A549 (cell line): ENCODE results near the gene CCDC12. TPM values are rescaled to one million over a fixed set of nuclear protein-coding genes. Genes with fewer than 3 reads are reported as not detected.

ENCODE experiments used
- ATAC-seq, 2 experiments: fragments of 200-7000 bp in 1 of 2; fragments of >200 bp in 1 of 2; cut with Nextera tagmentation in 1 of 2; cut with Tn5 transposase in 1 of 2; 3 replicates each; pipeline versions ENCODE4 v1.8.0 to v1.9.1; 2018 to 2020; ENCODE audit warnings: mild to moderate bottlenecking in 1 of 2, moderate library complexity in 1 of 2
- CTCF ChIA-PET: fragments of 300-600 bp; sonication (Branson Sonifier 250); formaldehyde crosslinking; extraction: SDS; loops from one replicate; lab custom pipeline; 2021; ENCODE audit warnings: antibody characterized with exemption, inconsistent platforms; lab: Yijun Ruan, JAX
- POLR2A ChIA-PET: fragments of 350-600 bp; formaldehyde crosslinking; extraction: SDS; loops from one replicate; lab custom pipeline; 2021; ENCODE audit warnings: antibody characterized with exemption, inconsistent platforms; lab: Yijun Ruan, JAX
- DNase-seq, 2 experiments: peaks; one replicate each; pipeline versions ENCODE4 v3.0.0 to v3.0.0-alpha.2; 2011 to 2016; ENCODE audit warnings: low read depth in 1 of 2, low spot score in 1 of 2
- FAIRE-seq: peaks from 2 replicates; lab custom pipeline; 2011; peaks lifted over from hg19 to GRCh38; lab: Jason Lieb, UNC
- H3K27ac ChIP-seq, 2 experiments: fragments of >200 bp; sonication (Bioruptor Twin); formaldehyde crosslinking; 3 replicates each; pipeline ENCODE4 v1.5.1; 2016 to 2017
- H3K4me1 ChIP-seq: fragments of >200 bp; sonication (Bioruptor Twin); formaldehyde crosslinking; 3 replicates; pipeline ENCODE4 v1.6.1; 2016
- H3K4me2 ChIP-seq: fragments of >200 bp; sonication (Bioruptor Twin); formaldehyde crosslinking; 3 replicates; pipeline ENCODE4 v1.6.1; 2016
- H3K4me3 ChIP-seq: fragments of >200 bp; sonication (Bioruptor Twin); formaldehyde crosslinking; 3 replicates; pipeline ENCODE4 v1.5.1; 2016
- H3K9me3 ChIP-seq: fragments of >200 bp; sonication (Bioruptor Twin); formaldehyde crosslinking; 3 replicates; pipeline ENCODE4 v1.6.1; 2016
- ATOH8 ChIP-seq: fragments of 250-450 bp; sonication (Bioruptor Pico); IDR thresholded peaks from 2 replicates; pipeline ENCODE4 v1.5.0; 2020; ENCODE audit warnings: low read depth, mild to moderate bottlenecking, moderate library complexity
- CBX2 ChIP-seq: fragments of 200-600 bp; sonication (generic); IDR thresholded peaks from 2 replicates; pipeline ENCODE4 v1.6.1; 2016; ENCODE audit warnings: low read depth, mild to moderate bottlenecking, borderline replicate concordance
- CBX8 ChIP-seq: fragments of 200-600 bp; sonication (generic); IDR thresholded peaks from 2 replicates; pipeline ENCODE4 v1.6.1; 2016
- CHD2 ChIP-seq: fragments of 150-350 bp; IDR thresholded peaks from 2 replicates; pipeline ENCODE4 v1.6.1; 2014; ENCODE audit warnings: low read length; ENCODE audit not compliant: partially characterized antibody
- CTCF ChIP-seq: fragments of >200 bp; sonication (Bioruptor Twin); formaldehyde crosslinking; IDR thresholded peaks from 3 replicates; pipeline ENCODE4 v1.5.1; 2016
- FOSB ChIP-seq: fragments of 250-450 bp; sonication (Bioruptor Pico); IDR thresholded peaks from 2 replicates; pipeline ENCODE4 v1.5.0; 2020; ENCODE audit warnings: mild to moderate bottlenecking, moderate library complexity
- FOXS1 ChIP-seq: fragments of 250-450 bp; sonication (Bioruptor Pico); IDR thresholded peaks from 2 replicates; pipeline ENCODE4 v1.5.0; 2020; ENCODE audit warnings: mild to moderate bottlenecking, moderate library complexity
- HES2 ChIP-seq: fragments of >200 bp; sonication (Bioruptor Twin); formaldehyde crosslinking; IDR thresholded peaks from 2 replicates; pipeline ENCODE4 v1.6.1; 2016
- HOXA7 ChIP-seq: fragments of 250-450 bp; sonication (Bioruptor Pico); IDR thresholded peaks from 2 replicates; pipeline ENCODE4 v1.5.0; 2020; ENCODE audit warnings: mild to moderate bottlenecking, moderate library complexity
- JUN ChIP-seq, 2 experiments: fragments of >200 bp; sonication (Bioruptor Twin); formaldehyde crosslinking; IDR thresholded peaks; 2 replicates in 1 of 2; 3 replicates in 1 of 2; pipeline ENCODE4 v1.6.1; 2016 to 2017
- JUNB ChIP-seq: fragments of >200 bp; sonication (Bioruptor Twin); formaldehyde crosslinking; IDR thresholded peaks from 2 replicates; pipeline ENCODE4 v1.6.1; 2016
- MYC ChIP-seq: IDR thresholded peaks from 2 replicates; pipeline ENCODE4 v1.6.1; 2012; ENCODE audit warnings: mild to moderate bottlenecking, inconsistent platforms, low read length, improper control_type of control experiment, borderline replicate concordance
- NR3C1 ChIP-seq: fragments of >200 bp; sonication (Bioruptor Twin); formaldehyde crosslinking; IDR thresholded peaks from 3 replicates; pipeline ENCODE4 v1.6.1; 2017
- POLR2A ChIP-seq: IDR thresholded peaks from 2 replicates; pipeline ENCODE4 v1.6.1; 2012; ENCODE audit warnings: mild to moderate bottlenecking, low read length
- POLR2AphosphoS2 ChIP-seq: conservative IDR thresholded peaks from 2 replicates; pipeline ENCODE4 v1.6.1; 2012; ENCODE audit warnings: low read length, improper control_type of control experiment, inconsistent platforms
- RAD21 ChIP-seq, 2 experiments: fragments of >200 bp in 1 of 2; sonication (Bioruptor Twin) in 1 of 2; formaldehyde crosslinking in 1 of 2; IDR thresholded peaks in 1 of 2; conservative IDR thresholded peaks in 1 of 2; 2 replicates in 1 of 2; 3 replicates in 1 of 2; pipeline ENCODE4 v1.6.1; 2012 to 2018; ENCODE audit warnings: inconsistent platforms in 1 of 2
- RCOR1 ChIP-seq: fragments of 150-350 bp; IDR thresholded peaks from 2 replicates; pipeline ENCODE4 v1.6.1; 2014; ENCODE audit warnings: antibody characterized with exemption, low read length, low read depth
- RFX5 ChIP-seq: fragments of 450-650 bp; IDR thresholded peaks from 2 replicates; pipeline ENCODE4 v1.7.1; 2014; ENCODE audit warnings: antibody characterized with exemption, mild to moderate bottlenecking, moderate library complexity
- ZFP36 ChIP-seq: fragments of 450-650 bp; IDR thresholded peaks from 2 replicates; pipeline ENCODE4 v1.6.1; 2014; ENCODE audit warnings: borderline replicate concordance; ENCODE audit not compliant: partially characterized antibody
- ZNF302 ChIP-seq: fragments of 250-450 bp; sonication (Bioruptor Pico); IDR thresholded peaks from 2 replicates; pipeline ENCODE4 v1.9.0; 2021; ENCODE audit warnings: inconsistent platforms, mild to moderate bottlenecking, moderate library complexity
- WGBS: methylation state at CpG from one replicate; pipeline ENCODE4 v1.1.6; 2017; ENCODE audit errors: missing lambda C conversion rate; 5-methylcytosine and 5-hydroxymethylcytosine counted together
- polyA plus RNA-seq, 4 experiments: library from polyadenylated mRNA; depleted of rRNA in 3 of 4; stranded (reverse); fragments of >200 nt; fragmentation: RNase III in 1 of 4; extraction: RNeasy Plus Mini Kit Qiagen cat#74134 plus additional on column Dnase treatment in 1 of 4; gene quantifications; 2 replicates in 3 of 4; 3 replicates in 1 of 4; pipeline ENCODE4 v1.2.3, GENCODE V29; 2011 to 2017
- TF ChIP-seq, protein P1 (sequence below): fragments of 200-600 bp; sonication (generic); IDR thresholded peaks from 2 replicates; pipeline ENCODE4 v1.6.1; 2016; ENCODE audit warnings: antibody characterized with exemption, mild to moderate bottlenecking, moderate library complexity
- TF ChIP-seq, protein P2 (sequence below): fragments of 250-450 bp; sonication (Bioruptor Pico); IDR thresholded peaks from 2 replicates; pipeline ENCODE4 v1.5.0; 2021; ENCODE audit warnings: mild to moderate bottlenecking, moderate library complexity, borderline replicate concordance
- TF ChIP-seq, protein P3 (sequence below): fragments of 450-650 bp; IDR thresholded peaks from 2 replicates; pipeline ENCODE4 v1.6.1; 2014; ENCODE audit warnings: antibody characterized with exemption

The CCDC12 gene
- polyA plus RNA-seq, 2 of the 4 experiments (the other 2 are of a cell fraction): 34.8 to 81.0 TPM

GRCh38 chr3:46938118-46938517, 38.4 kb downstream of the CCDC12 start:
- no peak for FAIRE-seq
- peak overlapping the region; percentile 85 to 88; a peak in 4 of 6 replicates for H3K27ac ChIP-seq
- no peak for ATAC-seq
- H3K9me3 ChIP-seq: no peaks in the 10 kb centered on the region
- no peak overlapping the region for H3K4me2 ChIP-seq
- 86% methylated on average over 2 of the region's 2 CpGs for WGBS
- POLR2A ChIA-PET: no interaction called here
- CTCF ChIA-PET: interaction anchor here (0.8 kb wide), 1 partner anchor 14 kb away, joined by 3 read pairs; no protein-coding TSS in a partner anchor
- no peak overlapping the region for H3K4me3 ChIP-seq
- DNase-seq: no peak
- H3K4me1 ChIP-seq: peaks cover 75% of the 10 kb centered on the region
- TF ChIP-seq HOXA7 (CRISPR knock-in tag): no peak
- TF ChIP-seq, all 56 proteins: peak for 0

DNA sequence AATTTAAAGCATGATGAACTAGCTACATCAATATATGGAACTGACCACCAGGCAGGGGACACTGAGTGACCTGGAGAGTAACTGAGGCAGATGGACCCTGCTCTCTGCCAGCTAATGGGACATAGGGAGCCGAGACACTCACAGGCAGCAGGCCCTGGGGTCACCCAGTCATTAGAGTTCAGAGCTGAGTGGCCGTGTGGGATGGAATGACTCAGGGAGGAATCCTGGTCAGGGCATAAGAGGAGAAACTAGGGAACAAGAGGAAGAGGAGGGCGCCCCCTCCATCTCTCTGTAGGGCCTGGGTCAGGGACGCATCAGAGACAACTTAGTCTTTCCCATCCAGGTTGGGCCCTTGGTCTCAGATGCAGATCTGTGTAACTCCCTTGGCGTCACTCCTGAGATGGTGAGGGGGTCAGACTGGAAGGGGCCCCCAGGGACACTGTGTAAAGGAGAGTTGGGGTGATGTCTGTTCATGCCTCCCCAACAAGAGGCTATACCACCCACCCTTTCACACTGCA, 39.8 kb downstream of the CCDC12 start:
- no peak overlapping the region for H3K4me3 ChIP-seq
- DNase-seq (no peak), ATAC-seq (no peak), FAIRE-seq (no peak)
- no peak overlapping the region; the same call in 2 of the 3 replicates for H3K4me2 ChIP-seq
- CTCF ChIA-PET: interaction anchor here (1.6 to 5.3 kb wide), 3 partner anchors 12 to 58 kb away, joined by 5 to 62 read pairs (median 27); no protein-coding TSS in a partner anchor
- WGBS: 80% methylated on average over 4 of the region's 5 CpGs
- H3K9me3 ChIP-seq: no peaks in the 10 kb centered on the region
- POLR2A ChIA-PET: interaction anchor here (2.0 to 2.3 kb wide), 2 partner anchors 12 to 39 kb away, joined by 8 to 33 read pairs; partner anchors contain the start of gene CCDC12
- TF ChIP-seq MYC (no peak), POLR2A (no peak), HOXA7 (CRISPR knock-in tag) (no peak), JUN (IDR thresholded peaks at IDR 0.05) (no peak), CBX2 (no peak)
- TF ChIP-seq, protein P1, sequence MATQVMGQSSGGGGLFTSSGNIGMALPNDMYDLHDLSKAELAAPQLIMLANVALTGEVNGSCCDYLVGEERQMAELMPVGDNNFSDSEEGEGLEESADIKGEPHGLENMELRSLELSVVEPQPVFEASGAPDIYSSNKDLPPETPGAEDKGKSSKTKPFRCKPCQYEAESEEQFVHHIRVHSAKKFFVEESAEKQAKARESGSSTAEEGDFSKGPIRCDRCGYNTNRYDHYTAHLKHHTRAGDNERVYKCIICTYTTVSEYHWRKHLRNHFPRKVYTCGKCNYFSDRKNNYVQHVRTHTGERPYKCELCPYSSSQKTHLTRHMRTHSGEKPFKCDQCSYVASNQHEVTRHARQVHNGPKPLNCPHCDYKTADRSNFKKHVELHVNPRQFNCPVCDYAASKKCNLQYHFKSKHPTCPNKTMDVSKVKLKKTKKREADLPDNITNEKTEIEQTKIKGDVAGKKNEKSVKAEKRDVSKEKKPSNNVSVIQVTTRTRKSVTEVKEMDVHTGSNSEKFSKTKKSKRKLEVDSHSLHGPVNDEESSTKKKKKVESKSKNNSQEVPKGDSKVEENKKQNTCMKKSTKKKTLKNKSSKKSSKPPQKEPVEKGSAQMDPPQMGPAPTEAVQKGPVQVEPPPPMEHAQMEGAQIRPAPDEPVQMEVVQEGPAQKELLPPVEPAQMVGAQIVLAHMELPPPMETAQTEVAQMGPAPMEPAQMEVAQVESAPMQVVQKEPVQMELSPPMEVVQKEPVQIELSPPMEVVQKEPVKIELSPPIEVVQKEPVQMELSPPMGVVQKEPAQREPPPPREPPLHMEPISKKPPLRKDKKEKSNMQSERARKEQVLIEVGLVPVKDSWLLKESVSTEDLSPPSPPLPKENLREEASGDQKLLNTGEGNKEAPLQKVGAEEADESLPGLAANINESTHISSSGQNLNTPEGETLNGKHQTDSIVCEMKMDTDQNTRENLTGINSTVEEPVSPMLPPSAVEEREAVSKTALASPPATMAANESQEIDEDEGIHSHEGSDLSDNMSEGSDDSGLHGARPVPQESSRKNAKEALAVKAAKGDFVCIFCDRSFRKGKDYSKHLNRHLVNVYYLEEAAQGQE: no peak
- peak overlapping the region; percentile 85 to 88 for H3K27ac ChIP-seq
- H3K4me1 ChIP-seq: peaks cover 75% of the 10 kb centered on the region

- ATAC-seq: no peak
- CTCF ChIA-PET: interaction anchor here (0.8 to 5.3 kb wide), 14 partner anchors 12 to 85 kb away, joined by 3 to 62 read pairs (median 5); partner anchors contain the start of gene NBEAL2
- FAIRE-seq: no peak
- peak overlapping the region; percentile 85 to 88 for H3K27ac ChIP-seq
- no peaks in the 10 kb centered on the region for H3K9me3 ChIP-seq
- DNase-seq: no peak
- WGBS: 80% methylated on average over 7 of the region's 7 CpGs
- peak overlapping the region; percentile 70 for H3K4me2 ChIP-seq
- peaks cover 77% of the 10 kb centered on the region for H3K4me1 ChIP-seq
- POLR2A ChIA-PET: interaction anchor here (0.8 to 2.3 kb wide), 4 partner anchors 12 to 43 kb away, joined by 4 to 33 read pairs (median 6); partner anchors contain the start of genes CCDC12 and NBEAL2
- no peak overlapping the region for H3K4me3 ChIP-seq
- TF ChIP-seq ZFP36 (no peak), RAD21 (conservative IDR thresholded peaks at IDR 0.05 in 1 of 2, IDR thresholded peaks at IDR 0.05 in 1 of 2) (no peak), ZNF302 (CRISPR knock-in tag) (no peak), FOXS1 (CRISPR knock-in tag) (no peak), CHD2 (no peak), POLR2AphosphoS2 (no peak), RFX5 (no peak), HES2 (no peak), RCOR1 (no peak), NR3C1 (no peak), JUNB (no peak), ATOH8 (CRISPR knock-in tag) (no peak), CTCF (no peak), CBX8 (no peak), FOSB (no peak)
- TF ChIP-seq, protein P2, sequence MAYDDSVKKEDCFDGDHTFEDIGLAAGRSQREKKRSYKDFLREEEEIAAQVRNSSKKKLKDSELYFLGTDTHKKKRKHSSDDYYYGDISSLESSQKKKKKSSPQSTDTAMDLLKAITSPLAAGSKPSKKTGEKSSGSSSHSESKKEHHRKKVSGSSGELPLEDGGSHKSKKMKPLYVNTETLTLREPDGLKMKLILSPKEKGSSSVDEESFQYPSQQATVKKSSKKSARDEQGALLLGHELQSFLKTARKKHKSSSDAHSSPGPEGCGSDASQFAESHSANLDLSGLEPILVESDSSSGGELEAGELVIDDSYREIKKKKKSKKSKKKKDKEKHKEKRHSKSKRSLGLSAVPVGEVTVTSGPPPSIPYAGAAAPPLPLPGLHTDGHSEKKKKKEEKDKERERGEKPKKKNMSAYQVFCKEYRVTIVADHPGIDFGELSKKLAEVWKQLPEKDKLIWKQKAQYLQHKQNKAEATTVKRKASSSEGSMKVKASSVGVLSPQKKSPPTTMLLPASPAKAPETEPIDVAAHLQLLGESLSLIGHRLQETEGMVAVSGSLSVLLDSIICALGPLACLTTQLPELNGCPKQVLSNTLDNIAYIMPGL (CRISPR knock-in tag): no peak
- TF ChIP-seq, protein P3, sequence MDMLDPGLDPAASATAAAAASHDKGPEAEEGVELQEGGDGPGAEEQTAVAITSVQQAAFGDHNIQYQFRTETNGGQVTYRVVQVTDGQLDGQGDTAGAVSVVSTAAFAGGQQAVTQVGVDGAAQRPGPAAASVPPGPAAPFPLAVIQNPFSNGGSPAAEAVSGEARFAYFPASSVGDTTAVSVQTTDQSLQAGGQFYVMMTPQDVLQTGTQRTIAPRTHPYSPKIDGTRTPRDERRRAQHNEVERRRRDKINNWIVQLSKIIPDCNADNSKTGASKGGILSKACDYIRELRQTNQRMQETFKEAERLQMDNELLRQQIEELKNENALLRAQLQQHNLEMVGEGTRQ: no peak
These were observed 40.5 kb downstream of the CCDC12 start for GRCh38 chr3:46935989-46936558.
